HCT116 (cell line): ENCODE results near the gene MAP9. TPM values are rescaled to one million over a fixed set of nuclear protein-coding genes. Genes with fewer than 3 reads are reported as not detected.

Source experiments
- ATAC-seq: fragments of 200-7000 bp; cut with Tn5 transposase; 2 replicates; pipeline ENCODE4 v1.9.1; 2020; ENCODE audit warnings: mild to moderate bottlenecking, moderate library complexity
- BruUV-seq: library from RNA; stranded (reverse); fragments of 400-500 nt; replicated peaks from 2 replicates; lab custom pipeline; 2021; lab: Mats Ljungman, UMichigan
- CTCF ChIA-PET: fragments of 300-600 bp; sonication (Branson Sonifier 250); formaldehyde crosslinking; loops from one replicate; lab custom pipeline; 2021; ENCODE audit warnings: antibody characterized with exemption; lab: Charles Lee
- POLR2A ChIA-PET: fragments of 300-600, 350-600 bp; sonication (Branson Sonifier 250); formaldehyde crosslinking; loops from one replicate; lab custom pipeline; 2021; ENCODE audit warnings: antibody characterized with exemption; lab: Charles Lee
- RAD21 ChIA-PET, 2 experiments: fragments of 300-600 bp; sonication (Branson Sonifier 250); formaldehyde crosslinking; loops; one replicate each; lab custom pipeline; 2023; ENCODE audit warnings: low total read pairs in 2 of 2; ENCODE audit not compliant: uncharacterized antibody in 2 of 2, unreplicated experiment in 2 of 2, low non-redundant PET in 1 of 2; lab: Charles Lee
- DNase-seq: peaks from one replicate; pipeline ENCODE4 v3.0.0-alpha.2; 2010; ENCODE audit warnings: low read depth, low spot score
- H2AFZ ChIP-seq: fragments of 200-600 bp; shearing (Covaris generic), sonication (generic); 2 replicates; pipeline ENCODE4 v1.6.1; 2017; ENCODE audit warnings: low read depth, mixed run types, mixed read lengths, antibody characterized with exemption, low read length; ENCODE audit not compliant: poor library complexity, severe bottlenecking
- H3K27ac ChIP-seq: 2 replicates; pipeline ENCODE4 v1.5.1; 2012; ENCODE audit warnings: low read depth, low read length
- H3K27me3 ChIP-seq: fragments of 200-600 bp; sonication (generic); 2 replicates; pipeline ENCODE4 v1.6.1; 2016; ENCODE audit warnings: mixed run types, low read length, mixed read lengths; ENCODE audit not compliant: insufficient read depth
- H3K36me3 ChIP-seq, 2 experiments: fragments of 200-500 bp in 1 of 2; fragments of 200-600 bp in 1 of 2; sonication (Bioruptor generic) in 1 of 2; sonication (generic) in 1 of 2; 2 replicates each; pipeline versions ENCODE4 v1.5.1 to v1.6.1; 2014 to 2016; ENCODE audit warnings: low read length in 2 of 2, inconsistent platforms in 1 of 2, mixed read lengths in 1 of 2, mixed run types in 1 of 2; ENCODE audit not compliant: insufficient read depth in 2 of 2, control insufficient read depth in 1 of 2
- H3K4me1 ChIP-seq, 2 experiments: fragments of 200-600 bp in 1 of 2; sonication (generic) in 1 of 2; 2 replicates each; pipeline versions ENCODE4 v1.5.1 to v1.6.1; 2012 to 2017; ENCODE audit warnings: low read length in 2 of 2, inconsistent platforms in 1 of 2, mild to moderate bottlenecking in 1 of 2, mixed read lengths in 1 of 2, mixed run types in 1 of 2, moderate library complexity in 1 of 2; ENCODE audit not compliant: insufficient read depth in 2 of 2, control insufficient read depth in 1 of 2
- H3K4me2 ChIP-seq: fragments of 200-600 bp; sonication (generic); 2 replicates; pipeline ENCODE4 v1.6.1; 2017; ENCODE audit warnings: mixed run types, low read length, mixed read lengths
- H3K4me3 ChIP-seq, 2 experiments: fragments of 200-600 bp in 1 of 2; sonication (generic) in 1 of 2; replicated peaks in 1 of 2; 2 replicates each; pipeline ENCODE4 v1.5.1; 2011 to 2016; ENCODE audit warnings: low read length in 2 of 2, control low read depth in 1 of 2, low read depth in 1 of 2, mild to moderate bottlenecking in 1 of 2, mixed read lengths in 1 of 2, mixed run types in 1 of 2
- H3K79me2 ChIP-seq: fragments of 200-600 bp; sonication (generic); 2 replicates; pipeline ENCODE4 v1.6.1; 2017; ENCODE audit warnings: mild to moderate bottlenecking, mixed run types, low read length, moderate library complexity, mixed read lengths; ENCODE audit not compliant: insufficient read depth
- H3K9ac ChIP-seq: fragments of 200-600 bp; sonication (generic); 2 replicates; pipeline ENCODE4 v1.6.1; 2016; ENCODE audit warnings: low read length, mixed read lengths
- H3K9me2 ChIP-seq: fragments of 200-600 bp; sonication (generic), shearing (Covaris generic); 2 replicates; pipeline ENCODE4 v1.6.1; 2017; ENCODE audit warnings: mixed run types, mild to moderate bottlenecking, moderate library complexity; ENCODE audit not compliant: insufficient read depth
- H3K9me3 ChIP-seq, 2 experiments: fragments of 200-500 bp in 1 of 2; fragments of 200-600 bp in 1 of 2; sonication (Bioruptor generic) in 1 of 2; sonication (generic) in 1 of 2; 2 replicates each; pipeline ENCODE4 v1.6.1; 2014 to 2017; ENCODE audit warnings: low read length in 2 of 2, mixed read lengths in 2 of 2, inconsistent platforms in 1 of 2, low read depth in 1 of 2, mild to moderate bottlenecking in 1 of 2, mixed run types in 1 of 2, moderate library complexity in 1 of 2; ENCODE audit not compliant: control insufficient read depth in 1 of 2, insufficient read depth in 1 of 2
- H4K20me1 ChIP-seq: fragments of 200-600 bp; sonication (generic), shearing (Covaris generic); 2 replicates; pipeline ENCODE4 v1.6.1; 2017; ENCODE audit warnings: mixed run types, mild to moderate bottlenecking, moderate library complexity; ENCODE audit not compliant: insufficient read depth
- ATF3 ChIP-seq: IDR thresholded peaks from 2 replicates; pipeline ENCODE4 v1.6.1; 2012
- CTCF ChIP-seq, 3 experiments: fragments of 200-600 bp in 1 of 3; sonication (generic) in 1 of 3; IDR thresholded peaks in 2 of 3; conservative IDR thresholded peaks in 1 of 3; 2 replicates each; pipeline ENCODE4 v1.5.1; 2012 to 2017; ENCODE audit warnings: low read depth in 2 of 3, low read length in 2 of 3, antibody characterized with exemption in 1 of 3, borderline replicate concordance in 1 of 3, control low read depth in 1 of 3, mild to moderate bottlenecking in 1 of 3, mixed read lengths in 1 of 3, mixed run types in 1 of 3, moderate library complexity in 1 of 3; ENCODE audit not compliant: insufficient read depth in 1 of 3
- EGR1 ChIP-seq: IDR thresholded peaks from 2 replicates; pipeline ENCODE4 v1.6.1; 2012; ENCODE audit warnings: low read depth
- EZH2phosphoT487 ChIP-seq: fragments of 200-600 bp; IDR thresholded peaks from 2 replicates; pipeline ENCODE4 v1.6.1; 2018; ENCODE audit warnings: antibody characterized with exemption, borderline replicate concordance
- FOSL1 ChIP-seq: IDR thresholded peaks from 2 replicates; pipeline ENCODE4 v1.6.1; 2012; ENCODE audit warnings: low read depth
- JUND ChIP-seq: IDR thresholded peaks from 2 replicates; pipeline ENCODE4 v1.6.1; 2012
- POLR2AphosphoS5 ChIP-seq: IDR thresholded peaks from 2 replicates; pipeline ENCODE4 v1.6.1; 2011; ENCODE audit warnings: mild to moderate bottlenecking, low read depth, low read length, moderate library complexity
- RAD21 ChIP-seq: IDR thresholded peaks from 2 replicates; pipeline ENCODE4 v1.6.1; 2012; ENCODE audit warnings: low read depth, mild to moderate bottlenecking
- SP1 ChIP-seq: IDR thresholded peaks from 2 replicates; pipeline ENCODE4 v1.6.1; 2012; ENCODE audit warnings: low read depth
- YY1 ChIP-seq: IDR thresholded peaks from 2 replicates; pipeline ENCODE4 v1.6.1; 2011; ENCODE audit warnings: low read length, low read depth, moderate library complexity, mild to moderate bottlenecking; ENCODE audit not compliant: insufficient replicate concordance; ENCODE audit errors: extremely low read depth
- ZNF274 ChIP-seq: fragments of 200-500 bp; sonication (Bioruptor generic); IDR thresholded peaks from 2 replicates; pipeline ENCODE4 v1.6.1; 2014; ENCODE audit warnings: mild to moderate bottlenecking, low read depth, low read length, inconsistent platforms
- intact Hi-C: fragments of 100-400 bp; cut with micrococcal nuclease; formaldehyde crosslinking; loops from 2 replicates; pipeline ENCODE4 v1.10.0; 2022
- total RNA-seq: library from RNA; stranded (reverse); gene quantifications from one replicate; pipeline ENCODE4 v1.2.1, GENCODE V29; 2021; ENCODE audit not compliant: unreplicated experiment
- TF ChIP-seq, protein P1 (sequence below): IDR thresholded peaks from 2 replicates; pipeline ENCODE4 v1.6.1; 2011; ENCODE audit warnings: mild to moderate bottlenecking, low read length, moderate library complexity; ENCODE audit not compliant: insufficient replicate concordance; ENCODE audit errors: extremely low read depth
- TF ChIP-seq, protein P2 (sequence below): IDR thresholded peaks from 2 replicates; pipeline ENCODE4 v1.6.1; 2012

Gene MAP9
- total RNA-seq, 1 experiment from 2014 or later: 0.32 TPM

DNA sequence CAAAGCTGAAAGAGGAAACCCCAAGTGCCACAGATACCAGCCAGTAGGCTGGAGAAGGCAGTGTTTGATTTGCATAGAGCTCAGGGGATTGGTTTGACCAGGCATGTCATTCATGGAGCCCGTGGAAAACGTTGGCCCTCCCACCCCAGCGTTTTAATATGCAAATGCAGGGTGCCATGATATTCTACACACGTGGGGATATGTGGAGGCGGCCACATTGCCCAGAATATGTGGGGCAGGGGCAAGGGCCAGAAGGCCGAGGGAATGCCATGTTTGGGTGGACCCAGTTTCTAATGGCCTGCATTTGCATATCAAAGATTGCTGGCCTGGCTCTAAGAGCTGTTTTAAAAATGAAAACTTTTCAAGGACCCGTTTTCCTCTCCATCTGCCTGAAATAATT lies 71.1 kb downstream of the MAP9 start:
- no peaks in the 10 kb centered on the region for H3K4me1 ChIP-seq
- H3K9me2 ChIP-seq: no peaks in the 10 kb centered on the region
- no peaks in the 10 kb centered on the region for H3K36me3 ChIP-seq
- H3K9ac ChIP-seq: no peak overlapping the region
- H3K27me3 ChIP-seq: no peaks in the 10 kb centered on the region
- H3K4me2 ChIP-seq: no peak overlapping the region
- H3K9me3 ChIP-seq: no peaks in the 10 kb centered on the region
- TF ChIP-seq EZH2phosphoT487 (no peak), RAD21 (no peak), SP1 (no peak)
- intact Hi-C loops: no loop called here
- ChIA-PET POLR2A (no interaction called here), CTCF (no interaction called here), RAD21 (no interaction called here)
- H3K4me3 ChIP-seq: no peak overlapping the region
- H2AFZ ChIP-seq: no peak overlapping the region
- DNase-seq (no peak), ATAC-seq (no peak)
- H4K20me1 ChIP-seq: no peaks in the 10 kb centered on the region
- no peaks in the 10 kb centered on the region for H3K79me2 ChIP-seq
- no peak overlapping the region for H3K27ac ChIP-seq
- BruUV-seq: no TSS peak

GRCh38 chr4:155304375-155304774 lies 72.4 kb downstream of the MAP9 start:
- no peaks in the 10 kb centered on the region for H3K9me3 ChIP-seq
- H3K36me3 ChIP-seq: no peaks in the 10 kb centered on the region
- H3K9ac ChIP-seq: no peak overlapping the region
- no peak overlapping the region for H2AFZ ChIP-seq
- no peaks in the 10 kb centered on the region for H3K9me2 ChIP-seq
- POLR2A ChIA-PET: no interaction called here
- RAD21 ChIA-PET: no interaction called here
- no peak for ATAC-seq
- H3K79me2 ChIP-seq: no peaks in the 10 kb centered on the region
- no peaks in the 10 kb centered on the region for H3K27me3 ChIP-seq
- no peak overlapping the region for H3K27ac ChIP-seq
- DNase-seq: no peak
- CTCF ChIA-PET: no interaction called here
- no TSS peak for BruUV-seq
- no peak overlapping the region for H3K4me2 ChIP-seq
- intact Hi-C loops: no loop called here
- no peak overlapping the region for H3K4me3 ChIP-seq
- H4K20me1 ChIP-seq: no peaks in the 10 kb centered on the region
- no peaks in the 10 kb centered on the region for H3K4me1 ChIP-seq
- TF ChIP-seq, protein P1, sequence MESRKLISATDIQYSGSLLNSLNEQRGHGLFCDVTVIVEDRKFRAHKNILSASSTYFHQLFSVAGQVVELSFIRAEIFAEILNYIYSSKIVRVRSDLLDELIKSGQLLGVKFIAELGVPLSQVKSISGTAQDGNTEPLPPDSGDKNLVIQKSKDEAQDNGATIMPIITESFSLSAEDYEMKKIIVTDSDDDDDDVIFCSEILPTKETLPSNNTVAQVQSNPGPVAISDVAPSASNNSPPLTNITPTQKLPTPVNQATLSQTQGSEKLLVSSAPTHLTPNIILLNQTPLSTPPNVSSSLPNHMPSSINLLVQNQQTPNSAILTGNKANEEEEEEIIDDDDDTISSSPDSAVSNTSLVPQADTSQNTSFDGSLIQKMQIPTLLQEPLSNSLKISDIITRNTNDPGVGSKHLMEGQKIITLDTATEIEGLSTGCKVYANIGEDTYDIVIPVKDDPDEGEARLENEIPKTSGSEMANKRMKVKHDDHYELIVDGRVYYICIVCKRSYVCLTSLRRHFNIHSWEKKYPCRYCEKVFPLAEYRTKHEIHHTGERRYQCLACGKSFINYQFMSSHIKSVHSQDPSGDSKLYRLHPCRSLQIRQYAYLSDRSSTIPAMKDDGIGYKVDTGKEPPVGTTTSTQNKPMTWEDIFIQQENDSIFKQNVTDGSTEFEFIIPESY: no peak
- TF ChIP-seq RAD21: no peak
- TF ChIP-seq, protein P2, sequence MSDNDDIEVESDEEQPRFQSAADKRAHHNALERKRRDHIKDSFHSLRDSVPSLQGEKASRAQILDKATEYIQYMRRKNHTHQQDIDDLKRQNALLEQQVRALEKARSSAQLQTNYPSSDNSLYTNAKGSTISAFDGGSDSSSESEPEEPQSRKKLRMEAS: no peak
- no peak for TF ChIP-seq CTCF (IDR thresholded peaks at IDR 0.05 in 2 of 3, conservative IDR thresholded peaks at IDR 0.05 in 1 of 3; ENCODE audit: borderline replicate concordance in 1 of 3, insufficient read depth in 1 of 3, low read depth in 2 of 3, low read length in 2 of 3)
- no peak for TF ChIP-seq JUND
- no peak for TF ChIP-seq ZNF274
- TF ChIP-seq POLR2AphosphoS5: no peak
- no peak for TF ChIP-seq FOSL1
- no peak for TF ChIP-seq ATF3
- TF ChIP-seq SP1: no peak
- TF ChIP-seq YY1: no peak
- no peak for TF ChIP-seq EGR1
- no peak for TF ChIP-seq EZH2phosphoT487
